ENCODE data around the gene UBA3. TPM values are rescaled to one million over a fixed set of nuclear protein-coding genes. Genes with fewer than 3 reads are reported as not detected.

Gene UBA3
- total RNA-seq, 1 experiment from 2014 or later: 40.5 TPM

DNA sequence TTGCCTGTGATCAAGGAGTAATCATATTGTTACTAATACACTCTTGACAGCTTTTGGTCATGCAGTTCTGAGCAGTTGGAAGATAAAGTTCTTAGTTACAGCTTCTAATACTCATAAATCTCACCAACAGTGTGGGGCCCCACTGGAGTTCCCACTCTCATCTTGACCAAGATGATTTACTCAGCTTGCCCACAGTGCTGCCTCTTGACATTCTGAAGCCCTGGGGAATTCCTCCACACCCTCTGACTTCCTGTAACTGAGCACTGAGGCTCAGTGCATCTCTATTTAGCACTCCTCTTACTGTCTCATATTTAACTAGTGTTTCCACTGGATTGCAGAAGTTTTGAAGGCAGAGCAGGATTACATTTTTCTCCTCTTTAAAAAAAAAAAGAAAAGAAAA is 2.6 kb upstream of the UBA3 start:
- no peaks in the 10 kb centered on the region for H3K9me3 ChIP-seq (ENCODE audit: low read depth, low read length, poor library complexity, severe bottlenecking)
- no TSS peak for BruUV-seq (replicated peaks)
- TF ChIP-seq EZH2 (IDR thresholded peaks at IDR 0.05; ENCODE audit: borderline replicate concordance, low read depth, low read length, poor library complexity, severe bottlenecking): no peak
- TF ChIP-seq, protein P1, sequence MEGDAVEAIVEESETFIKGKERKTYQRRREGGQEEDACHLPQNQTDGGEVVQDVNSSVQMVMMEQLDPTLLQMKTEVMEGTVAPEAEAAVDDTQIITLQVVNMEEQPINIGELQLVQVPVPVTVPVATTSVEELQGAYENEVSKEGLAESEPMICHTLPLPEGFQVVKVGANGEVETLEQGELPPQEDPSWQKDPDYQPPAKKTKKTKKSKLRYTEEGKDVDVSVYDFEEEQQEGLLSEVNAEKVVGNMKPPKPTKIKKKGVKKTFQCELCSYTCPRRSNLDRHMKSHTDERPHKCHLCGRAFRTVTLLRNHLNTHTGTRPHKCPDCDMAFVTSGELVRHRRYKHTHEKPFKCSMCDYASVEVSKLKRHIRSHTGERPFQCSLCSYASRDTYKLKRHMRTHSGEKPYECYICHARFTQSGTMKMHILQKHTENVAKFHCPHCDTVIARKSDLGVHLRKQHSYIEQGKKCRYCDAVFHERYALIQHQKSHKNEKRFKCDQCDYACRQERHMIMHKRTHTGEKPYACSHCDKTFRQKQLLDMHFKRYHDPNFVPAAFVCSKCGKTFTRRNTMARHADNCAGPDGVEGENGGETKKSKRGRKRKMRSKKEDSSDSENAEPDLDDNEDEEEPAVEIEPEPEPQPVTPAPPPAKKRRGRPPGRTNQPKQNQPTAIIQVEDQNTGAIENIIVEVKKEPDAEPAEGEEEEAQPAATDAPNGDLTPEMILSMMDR (conservative IDR thresholded peaks at IDR 0.05; ENCODE audit: low read depth, low read length): no peak
- peaks cover 27% of the 10 kb centered on the region for H3K4me1 ChIP-seq (ENCODE audit: insufficient read depth, low read length, poor library complexity, severe bottlenecking)
- no peaks in the 10 kb centered on the region for H3K27me3 ChIP-seq (replicated peaks; ENCODE audit: insufficient read depth, low read depth, low read length, poor library complexity)
- H3K27ac ChIP-seq (ENCODE audit: low read depth, low read length, poor library complexity, severe bottlenecking): peak overlapping the region; percentile 41
- intact Hi-C loops (cut with micrococcal nuclease; ENCODE audit: unreplicated experiment): no loop called here
- H3K36me3 ChIP-seq (ENCODE audit: insufficient read depth, low read length, poor library complexity, severe bottlenecking): no peaks in the 10 kb centered on the region
- ChIA-PET POLR2A (ENCODE audit: low non-redundant PET) (no interaction called here), CTCF (no interaction called here)
- H3K4me3 ChIP-seq (ENCODE audit: low read depth, low read length, poor library complexity, severe bottlenecking): no peak overlapping the region
- peak; percentile 53 for DNase-seq (ENCODE audit: low spot score)

DNA sequence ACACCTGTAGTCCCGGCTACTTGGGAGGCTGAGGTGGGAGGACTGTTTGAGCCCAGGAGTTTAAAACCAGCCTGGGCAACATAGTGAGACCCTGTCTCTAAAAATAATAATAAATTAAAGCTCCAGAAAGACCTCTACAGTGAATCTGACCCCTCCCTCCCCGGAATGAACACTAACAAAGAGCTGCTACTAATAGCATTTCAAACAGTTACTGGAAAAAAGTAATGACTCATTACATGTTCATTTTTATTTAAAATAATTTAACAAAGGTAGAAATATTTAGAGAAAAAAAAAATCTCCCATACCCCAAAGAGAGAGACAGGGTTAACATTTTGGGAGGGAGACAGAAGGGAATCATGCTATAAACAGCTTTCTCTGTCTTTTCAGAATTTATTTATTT is 2.2 kb upstream of the UBA3 start:
- POLR2A ChIA-PET (ENCODE audit: low non-redundant PET): no interaction called here
- Histone ChIP-seq H3K27me3 (replicated peaks; ENCODE audit: insufficient read depth, low read depth, low read length, poor library complexity) (no peaks in the 10 kb centered on the region), H3K27ac (ENCODE audit: low read depth, low read length, poor library complexity, severe bottlenecking) (peak overlapping the region; percentile 41), H3K36me3 (ENCODE audit: insufficient read depth, low read length, poor library complexity, severe bottlenecking) (no peaks in the 10 kb centered on the region), H3K4me3 (ENCODE audit: low read depth, low read length, poor library complexity, severe bottlenecking) (no peak overlapping the region), H3K9me3 (ENCODE audit: low read depth, low read length, poor library complexity, severe bottlenecking) (no peaks in the 10 kb centered on the region), H3K4me1 (ENCODE audit: insufficient read depth, low read length, poor library complexity, severe bottlenecking) (peaks cover 27% of the 10 kb centered on the region)
- no peak for DNase-seq (ENCODE audit: low spot score)
- intact Hi-C loops (cut with micrococcal nuclease; ENCODE audit: unreplicated experiment): no loop called here
- no peak for TF ChIP-seq EZH2 (IDR thresholded peaks at IDR 0.05; ENCODE audit: borderline replicate concordance, low read depth, low read length, poor library complexity, severe bottlenecking)
- TF ChIP-seq, protein P1 (conservative IDR thresholded peaks at IDR 0.05; ENCODE audit: low read depth, low read length): no peak
- no TSS peak for BruUV-seq (replicated peaks)
- CTCF ChIA-PET: no interaction called here

DNA sequence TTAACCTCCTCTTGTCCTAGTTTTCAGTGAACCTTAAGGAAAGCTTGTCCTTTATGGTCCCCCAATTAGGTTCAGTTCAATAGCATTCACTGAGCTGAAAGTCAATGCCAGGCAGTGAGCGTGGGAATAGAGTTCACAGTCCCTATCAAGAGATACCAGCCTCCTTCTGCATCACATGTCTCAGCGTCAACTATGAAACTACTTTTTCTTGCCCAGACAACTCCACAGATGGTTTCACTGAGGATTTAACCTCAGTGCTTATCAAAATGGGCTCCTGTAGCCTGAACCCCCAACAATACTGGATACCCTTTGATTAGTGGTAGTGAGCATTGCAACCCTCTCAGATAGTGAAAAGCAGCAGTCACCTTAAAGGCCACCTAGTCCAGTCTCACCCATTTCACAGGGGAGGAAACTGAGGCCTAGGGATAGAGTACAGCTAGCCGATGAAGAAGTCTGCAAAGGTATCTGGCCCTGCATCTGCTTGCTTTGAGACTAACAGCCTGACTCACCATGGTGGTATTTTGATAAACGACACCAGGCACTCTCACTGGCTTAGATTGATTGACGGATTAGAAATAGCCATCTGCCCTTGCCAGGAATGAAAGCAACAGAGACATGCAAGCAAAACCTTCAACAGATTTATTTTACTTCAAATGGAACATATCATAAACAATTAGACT is 1.6 kb upstream of the UBA3 start:
- no peak overlapping the region for H3K4me3 ChIP-seq (ENCODE audit: low read depth, low read length, poor library complexity, severe bottlenecking)
- H3K4me1 ChIP-seq (ENCODE audit: insufficient read depth, low read length, poor library complexity, severe bottlenecking): peaks cover 27% of the 10 kb centered on the region
- no peaks in the 10 kb centered on the region for H3K36me3 ChIP-seq (ENCODE audit: insufficient read depth, low read length, poor library complexity, severe bottlenecking)
- POLR2A ChIA-PET (ENCODE audit: low non-redundant PET): no interaction called here
- TF ChIP-seq, protein P1 (conservative IDR thresholded peaks at IDR 0.05; ENCODE audit: low read depth, low read length): no peak
- no peak for TF ChIP-seq EZH2 (IDR thresholded peaks at IDR 0.05; ENCODE audit: borderline replicate concordance, low read depth, low read length, poor library complexity, severe bottlenecking)
- H3K27me3 ChIP-seq (replicated peaks; ENCODE audit: insufficient read depth, low read depth, low read length, poor library complexity): no peaks in the 10 kb centered on the region
- H3K27ac ChIP-seq (ENCODE audit: low read depth, low read length, poor library complexity, severe bottlenecking): no peak overlapping the region
- H3K9me3 ChIP-seq (ENCODE audit: low read depth, low read length, poor library complexity, severe bottlenecking): no peaks in the 10 kb centered on the region
- DNase-seq (ENCODE audit: low spot score): peak; percentile 9
- CTCF ChIA-PET: no interaction called here
- no TSS peak for BruUV-seq (replicated peaks)
- intact Hi-C loops (cut with micrococcal nuclease; ENCODE audit: unreplicated experiment): no loop called here

Measured in A673 (cell line).